GM21528 (cell line): ENCODE results near the gene CMTM5.

ENCODE experiments used
- ATAC-seq: cut with Tn5 transposase; IDR thresholded peaks from one replicate; pipeline ENCODE4 v1.9.1; 2021; ENCODE audit warnings: mild to moderate bottlenecking, moderate library complexity; ENCODE audit not compliant: unreplicated experiment, low FRiP score

CMTM5 gene, protein sequence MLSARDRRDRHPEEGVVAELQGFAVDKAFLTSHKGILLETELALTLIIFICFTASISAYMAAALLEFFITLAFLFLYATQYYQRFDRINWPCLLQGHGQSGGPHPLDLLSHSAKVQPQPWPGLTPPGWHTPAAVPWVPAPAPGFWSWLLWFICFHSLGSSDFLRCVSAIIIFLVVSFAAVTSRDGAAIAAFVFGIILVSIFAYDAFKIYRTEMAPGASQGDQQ

DNA sequence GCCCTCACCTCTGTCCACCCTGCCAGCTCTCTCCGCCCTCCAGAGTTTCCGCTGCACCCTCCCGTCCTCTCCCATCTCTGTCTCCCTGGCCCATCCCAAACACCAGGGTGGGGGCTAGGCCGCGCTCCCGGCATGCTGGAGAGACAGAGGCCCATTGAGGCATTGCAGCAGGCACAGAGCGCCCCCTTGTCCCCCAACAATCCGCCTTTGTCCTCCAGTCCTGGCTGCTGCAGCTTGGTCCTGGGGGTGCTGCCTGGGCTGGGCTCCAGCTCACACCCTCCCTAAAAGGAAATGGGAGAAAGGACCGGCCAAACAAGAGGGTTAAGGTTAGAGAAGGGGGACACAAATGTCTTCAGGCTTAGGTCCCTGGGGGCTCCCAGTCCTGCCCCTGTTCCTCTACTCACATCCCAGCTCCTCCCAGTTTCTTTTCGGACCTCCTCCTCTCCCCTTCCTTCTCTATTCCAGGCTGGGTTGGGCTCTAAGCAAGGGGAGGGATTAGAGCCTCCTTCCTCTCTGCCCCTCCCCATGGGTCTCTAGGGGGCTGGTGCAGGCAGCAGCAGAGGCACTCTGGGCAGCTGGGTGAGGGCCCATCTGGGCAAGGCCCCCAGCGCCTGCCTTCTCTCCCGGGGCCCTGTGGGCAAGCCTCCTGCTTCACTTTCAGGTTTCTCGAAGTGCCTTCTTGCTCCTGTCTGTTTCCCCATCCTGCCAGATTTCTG is at the start of gene CMTM5:
CMTM5 (plus strand) TSS at position 565 of the 716 bp plus-strand sequence. CDS start 206 bp downstream, outside the sequence.
- no peak for ATAC-seq

DNA sequence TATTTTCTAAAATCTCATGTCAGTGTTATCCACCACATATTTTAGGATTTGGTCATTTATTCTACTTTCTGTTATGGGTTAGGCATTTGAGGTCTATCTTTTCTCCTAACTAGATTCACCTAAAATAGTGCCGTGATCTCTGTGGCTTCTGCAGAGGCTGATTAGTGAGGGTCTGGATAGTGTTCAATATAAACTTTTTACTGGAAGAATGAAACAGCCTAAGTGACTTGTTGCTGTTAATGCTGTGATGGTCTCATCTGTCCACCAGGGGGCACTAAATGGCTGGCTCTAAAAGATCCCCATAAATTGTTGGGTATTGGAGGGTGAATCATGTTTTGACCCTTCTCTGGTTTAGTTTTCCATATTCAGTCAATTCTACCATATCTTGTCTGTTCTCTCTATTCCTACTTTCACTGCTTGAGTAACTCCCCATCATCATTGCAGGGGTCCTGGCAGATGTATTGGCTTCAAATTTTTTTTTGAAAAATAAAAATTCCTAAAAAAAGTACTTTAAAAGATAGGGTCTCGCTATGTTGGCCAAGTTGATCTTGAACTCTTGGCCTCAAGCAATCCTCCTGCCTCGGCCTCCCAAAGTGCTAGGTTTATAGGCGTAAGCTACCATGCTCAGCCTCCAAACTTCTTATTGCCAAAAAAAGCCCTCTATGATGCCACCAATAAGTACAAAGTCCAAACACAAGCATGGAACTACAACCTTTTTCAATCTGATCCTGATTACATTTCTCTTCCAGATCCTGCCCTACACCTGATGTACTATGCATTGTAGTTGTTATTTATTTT is 48.7 kb upstream of the CMTM5 start:
- no peak for ATAC-seq

DNA sequence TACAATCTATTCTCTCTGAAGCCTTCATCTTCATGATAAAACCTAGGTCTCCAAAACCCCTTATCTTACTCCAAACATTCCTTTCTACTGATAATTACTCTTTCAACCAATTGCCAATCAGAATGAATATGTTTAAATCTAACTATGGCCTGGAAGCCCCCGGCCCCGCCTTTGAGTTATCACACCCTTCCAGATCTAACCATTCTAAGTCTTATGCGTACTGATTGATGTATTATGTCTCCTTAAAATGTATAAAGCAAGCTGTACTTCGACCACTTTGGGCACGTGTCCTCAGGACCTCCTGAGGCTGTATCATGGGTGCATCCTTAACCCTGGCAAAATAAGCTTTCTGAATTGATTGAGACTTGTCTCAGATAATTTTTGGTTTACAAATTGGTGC is 41.2 kb upstream of the CMTM5 start:
- ATAC-seq: no peak

DNA sequence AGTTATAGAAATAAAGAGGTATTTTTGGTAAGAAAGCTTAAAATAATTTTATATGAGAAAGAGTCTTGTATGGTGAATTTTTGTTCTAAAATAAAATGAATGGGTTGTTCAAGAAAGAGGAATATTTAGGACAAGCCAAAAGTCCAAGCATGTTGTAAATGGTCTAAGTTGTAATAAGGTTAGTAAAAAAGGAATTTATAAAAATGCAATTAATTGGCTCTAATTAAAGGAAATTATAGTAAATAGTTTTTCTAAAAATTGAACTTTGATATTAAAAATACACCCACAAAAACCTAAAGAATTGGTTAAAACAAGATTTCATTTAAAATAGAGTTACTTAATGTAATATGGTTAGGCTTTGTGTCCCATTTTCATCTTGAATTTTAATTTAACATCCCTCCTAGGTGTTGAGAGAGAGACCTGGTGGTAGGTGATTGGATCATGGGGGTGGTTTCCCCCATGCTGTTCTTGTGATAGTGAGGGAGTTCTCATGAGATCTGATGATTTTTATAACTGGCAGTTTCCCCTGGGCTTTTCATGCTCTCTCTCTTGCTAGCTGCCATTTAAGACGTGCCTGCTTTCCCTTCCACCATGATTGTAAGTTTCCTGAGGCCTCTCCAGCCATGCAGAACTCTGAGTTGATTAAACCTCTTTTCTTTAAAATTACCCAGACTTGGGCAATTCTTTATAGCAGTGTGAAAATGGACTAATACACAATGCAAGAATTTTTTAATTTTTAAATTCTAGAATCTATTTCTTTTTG is 37.2 kb upstream of the CMTM5 start:
- ATAC-seq: no peak

DNA sequence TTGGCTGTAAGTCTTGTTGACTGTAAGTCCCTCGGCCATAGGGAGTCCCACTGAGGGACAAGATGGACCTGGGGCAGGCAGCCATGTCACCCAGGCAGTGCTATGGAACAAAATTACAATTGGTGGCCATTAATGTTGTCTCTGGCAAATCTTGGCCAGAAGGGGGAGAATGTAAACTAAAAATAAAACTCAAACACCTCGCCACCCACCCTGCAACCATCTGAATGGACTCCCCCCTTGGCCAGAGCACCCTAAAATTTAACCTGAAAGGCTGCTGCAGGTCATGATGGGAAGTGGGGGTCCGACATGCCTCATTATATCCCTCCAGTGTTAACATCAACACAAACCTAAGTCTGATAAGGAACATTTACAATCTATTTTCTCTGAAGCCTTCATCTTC is 32.4 kb upstream of the CMTM5 start:
- ATAC-seq: no peak

DNA sequence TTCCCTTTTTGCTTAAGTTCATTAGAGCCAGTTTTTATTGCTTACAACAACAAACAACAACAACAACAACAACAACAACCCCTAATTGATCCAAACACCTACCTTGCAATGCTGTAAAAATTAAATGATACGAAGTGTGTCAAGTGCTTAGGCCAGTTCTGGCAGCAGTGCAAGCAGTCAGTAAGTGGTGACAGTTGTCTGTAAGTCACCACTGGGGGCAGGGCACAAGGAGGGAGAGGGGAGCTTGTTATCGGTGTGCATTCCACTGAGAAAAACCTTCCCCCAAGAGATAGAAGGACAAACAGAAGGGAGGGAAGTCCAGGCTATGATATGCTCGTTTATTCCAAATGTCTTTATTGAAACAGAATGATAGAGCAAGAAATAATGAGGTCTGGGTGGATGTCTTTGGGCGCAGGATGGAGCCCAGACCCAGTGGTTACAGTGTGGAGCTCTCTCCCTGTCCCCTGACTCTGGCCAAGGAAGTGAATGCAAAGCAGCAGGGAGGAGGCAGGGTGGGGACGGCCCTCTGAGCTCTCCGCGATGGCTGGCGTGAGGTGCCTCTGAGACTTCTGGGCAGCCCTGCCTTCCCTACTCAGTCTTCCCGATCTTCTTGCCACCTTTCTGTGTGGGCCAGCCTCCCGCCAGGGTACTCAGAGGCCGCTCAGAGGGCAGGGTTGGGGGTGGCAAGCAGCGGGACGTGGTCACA is 30.7 kb upstream of the CMTM5 start:
- ATAC-seq: no peak

DNA sequence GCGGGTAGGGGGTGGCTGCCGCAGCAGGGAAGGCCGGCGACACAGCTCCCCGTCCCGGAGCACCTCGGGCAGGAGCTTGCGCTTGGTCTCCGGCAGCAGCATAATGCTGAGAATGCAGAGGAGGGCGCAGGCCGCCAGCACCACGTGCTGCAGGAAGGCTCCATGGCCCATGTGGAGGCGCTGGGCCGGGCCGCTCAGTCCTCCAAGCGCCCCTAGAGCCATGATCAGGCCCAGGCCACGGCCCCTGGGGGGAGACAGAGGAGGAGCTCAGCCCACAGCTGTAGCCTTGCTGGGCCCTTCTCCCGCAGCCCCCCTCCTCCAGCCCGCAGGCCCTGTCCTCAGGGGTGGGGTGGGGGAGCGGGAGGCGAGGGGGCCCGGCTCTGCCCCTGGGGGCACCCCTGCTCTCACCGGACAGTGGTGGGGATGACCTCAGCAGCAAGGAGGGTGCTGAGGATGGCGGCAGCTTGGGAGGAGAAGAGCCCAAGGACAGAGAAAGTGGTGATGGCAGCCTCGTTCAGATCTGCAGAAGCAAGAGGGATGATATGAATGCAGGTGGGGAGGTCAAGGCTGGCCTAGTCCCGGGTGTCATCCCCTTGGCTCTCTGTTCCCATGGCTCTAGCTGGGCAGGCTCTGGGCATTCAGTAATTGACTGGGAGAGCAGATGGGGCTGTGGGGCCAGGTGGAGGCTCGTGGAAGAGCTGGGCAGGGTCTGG is 30.0 kb upstream of the CMTM5 start:
- no peak for ATAC-seq

DNA sequence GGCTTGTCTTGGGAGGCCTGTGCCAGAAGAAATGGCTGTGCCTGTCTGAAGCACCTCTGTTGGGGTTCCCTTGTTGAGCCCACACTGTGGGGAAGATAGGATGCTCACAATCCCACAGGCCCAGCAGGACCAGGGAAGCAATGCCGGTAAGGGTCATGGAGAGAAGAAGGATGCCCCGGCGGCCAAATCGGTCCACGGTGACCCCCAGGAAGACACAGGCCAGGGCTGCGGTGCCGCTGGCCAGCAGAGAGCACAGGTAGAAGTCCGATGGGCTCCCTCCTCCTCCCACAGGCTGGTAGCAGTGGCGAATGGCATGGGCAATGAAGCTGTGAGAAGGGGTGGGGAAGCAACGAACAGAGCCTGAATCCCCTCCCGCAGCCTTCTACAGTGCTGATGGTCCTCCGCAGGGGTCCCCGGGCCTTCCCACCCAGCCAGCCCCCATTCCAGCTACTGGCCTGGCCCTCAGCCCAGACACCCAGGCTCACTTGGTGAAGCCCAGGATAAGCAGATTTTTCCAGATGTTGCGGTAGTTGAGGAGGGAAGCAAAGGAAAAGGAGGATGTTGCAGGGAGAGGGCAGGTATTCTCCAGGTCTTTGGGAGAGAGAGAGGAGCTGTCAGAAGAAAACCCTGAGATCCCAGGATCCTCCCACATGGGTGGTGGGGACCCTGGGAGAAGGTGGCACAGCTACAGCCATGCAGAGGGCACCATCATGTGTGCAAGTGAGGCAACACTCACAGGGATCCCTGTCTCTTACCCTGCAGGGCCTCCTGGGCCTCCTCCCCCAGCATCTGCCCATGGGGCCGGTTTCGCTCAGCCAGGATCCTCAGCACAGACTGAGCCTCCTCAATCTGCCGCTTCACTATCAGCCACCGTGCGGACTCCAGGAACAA is 29.2 kb upstream of the CMTM5 start:
- no peak for ATAC-seq

DNA sequence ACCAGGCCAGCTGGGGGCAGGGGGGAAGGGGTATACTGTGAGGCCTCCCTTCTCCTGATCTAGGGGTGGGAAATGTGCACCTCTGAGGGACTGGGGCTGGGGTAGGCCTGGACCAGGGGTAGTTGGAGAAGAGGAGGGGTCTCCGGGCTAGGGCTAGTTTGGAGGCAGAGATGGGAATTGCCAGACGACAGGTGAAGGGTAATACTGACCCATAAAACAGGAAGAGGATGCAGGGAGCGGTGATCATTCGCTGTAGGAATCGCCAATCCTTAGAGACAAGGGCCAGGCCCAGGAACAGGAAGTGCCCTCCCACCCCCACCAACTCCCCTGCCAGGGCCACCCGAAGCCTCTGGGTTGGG is 28.6 kb upstream of the CMTM5 start:
- no peak for ATAC-seq

DNA sequence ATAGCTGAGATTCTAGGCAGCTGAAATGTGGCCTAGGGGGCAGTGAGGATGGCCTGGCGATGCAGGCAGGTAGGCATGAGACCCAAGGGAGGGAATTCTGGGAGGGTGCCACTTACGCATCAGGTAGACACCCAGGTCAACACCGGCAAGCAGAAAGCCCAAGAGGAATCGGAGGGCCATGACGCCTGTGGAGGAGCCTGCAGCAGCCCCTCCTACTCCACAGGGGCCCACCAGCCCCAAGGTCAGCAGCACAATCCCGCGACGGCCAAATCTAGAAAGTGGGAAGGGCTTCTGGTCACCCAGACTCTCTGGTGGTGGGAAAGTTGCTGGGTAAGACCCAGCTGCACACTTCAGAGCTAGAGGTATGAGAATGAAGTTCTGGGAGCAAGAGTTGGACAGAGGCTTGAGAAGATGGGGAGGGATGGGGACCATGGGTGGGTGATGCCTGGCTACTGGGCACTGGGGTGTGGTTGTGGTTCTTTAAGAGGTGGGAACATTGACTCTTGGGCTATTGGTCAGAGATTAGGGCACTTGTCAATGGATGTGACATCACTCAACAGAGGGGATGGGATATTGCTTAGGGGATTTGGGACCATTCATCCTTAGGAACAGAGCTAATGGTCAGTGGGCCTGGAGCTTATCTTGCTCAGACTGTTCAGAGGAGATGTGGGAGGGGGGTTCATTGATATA is 27.5 kb upstream of the CMTM5 start:
- no peak for ATAC-seq

DNA sequence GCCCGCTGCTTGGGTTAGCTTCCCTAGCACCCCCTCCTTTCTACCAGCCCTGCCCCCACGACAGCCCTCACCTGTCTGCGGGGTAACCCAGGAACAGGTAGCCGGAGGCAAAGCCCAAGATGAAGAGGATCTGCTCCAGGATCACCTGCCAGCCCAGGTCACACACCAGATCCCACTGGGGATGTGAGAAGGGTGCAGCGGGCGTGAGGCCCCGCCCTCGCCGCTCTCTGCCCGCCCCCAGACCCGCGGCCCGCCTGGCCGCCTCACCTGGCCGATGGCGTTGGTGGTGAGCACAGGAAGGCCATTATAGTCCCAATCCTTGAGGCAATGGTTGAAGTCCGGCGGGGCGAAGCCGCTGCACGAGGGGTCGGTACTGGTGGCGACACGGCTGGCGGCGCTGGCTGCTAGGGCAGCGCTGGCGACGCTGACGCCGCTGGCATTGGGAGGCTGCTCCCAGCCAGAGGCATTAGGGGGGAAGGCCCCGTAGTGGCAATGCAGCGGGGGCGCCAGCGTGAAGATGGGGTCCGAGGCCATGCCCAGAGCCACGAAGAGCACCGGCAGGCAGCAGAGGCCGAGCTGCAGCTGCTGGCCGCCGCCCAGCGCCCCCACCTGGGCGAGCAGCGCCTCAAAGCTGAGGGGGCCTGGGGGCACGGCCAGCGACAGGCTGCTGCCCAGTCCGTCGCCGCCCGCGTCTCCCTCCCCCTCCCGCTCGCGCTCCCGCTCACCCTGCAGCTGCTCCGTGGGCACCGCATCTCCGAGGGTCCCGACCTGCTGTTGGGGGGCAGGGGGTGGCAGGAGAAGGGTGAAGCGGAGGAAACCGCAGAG is 25.0 kb upstream of the CMTM5 start:
- ATAC-seq: no peak

DNA sequence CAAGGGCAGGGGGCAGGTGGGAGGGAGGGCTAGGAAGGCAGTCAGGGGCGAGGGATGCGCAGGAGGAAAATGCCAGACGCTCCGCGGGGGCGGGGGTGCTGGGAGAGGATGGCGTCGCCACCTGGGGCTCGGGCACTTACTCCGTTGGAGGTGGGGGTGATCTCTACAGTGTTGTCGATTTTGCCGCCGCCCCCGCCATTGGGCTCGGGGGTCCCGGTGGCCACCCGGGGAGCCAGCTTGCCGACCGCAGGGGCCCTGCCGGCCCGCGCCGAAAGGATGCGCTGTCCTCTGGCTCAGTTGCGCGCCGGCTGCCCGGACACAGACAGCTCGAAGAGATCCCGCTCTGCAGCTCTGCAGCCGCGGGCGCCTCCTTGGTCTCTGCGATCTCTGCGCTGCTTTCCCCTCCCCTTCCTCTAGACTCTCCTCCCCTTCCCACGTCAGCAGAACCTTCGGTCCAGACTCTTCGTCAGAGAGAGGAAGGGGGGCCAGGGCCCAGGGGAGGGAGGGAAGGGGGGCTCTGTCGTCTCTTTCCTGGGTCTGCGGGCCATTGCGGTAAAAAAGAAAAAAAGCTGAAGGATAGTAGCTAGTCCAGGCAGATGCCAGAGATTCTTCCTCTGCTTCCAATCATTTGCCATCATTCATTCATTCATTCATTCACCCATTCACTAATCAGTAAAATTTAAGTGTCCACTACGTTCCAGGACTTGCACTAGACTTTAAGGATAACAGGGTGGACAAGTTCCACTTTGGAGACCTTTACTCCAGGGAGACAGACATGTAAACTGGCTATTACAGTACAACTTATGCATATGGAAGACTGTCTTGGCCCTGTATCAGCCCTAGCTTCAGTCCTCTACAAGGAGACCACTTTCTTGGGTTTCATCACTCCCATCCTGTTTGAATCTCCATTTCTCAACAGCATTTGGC is 24.1 kb upstream of the CMTM5 start, which contains the start of gene SLC22A17:
SLC22A17 (minus strand) TSS at position 382 of the 927 bp plus-strand sequence.
- no peak for ATAC-seq

DNA sequence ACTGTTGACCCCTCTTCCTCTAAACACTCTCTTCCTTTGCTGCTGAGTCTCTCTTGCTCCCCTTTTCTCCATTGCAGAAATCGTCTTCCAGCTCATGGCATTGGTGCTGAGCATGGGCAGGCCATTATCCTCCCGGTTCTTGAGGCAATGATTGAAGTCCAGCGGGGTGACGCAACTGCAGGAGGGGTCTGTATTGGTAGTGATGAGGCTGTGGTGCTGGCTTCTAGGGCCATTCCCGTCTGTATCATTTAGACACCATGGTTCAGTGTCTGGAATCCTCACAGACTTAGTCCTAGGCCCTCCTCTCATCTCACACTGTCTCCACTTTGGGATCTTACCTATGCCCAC is 23.4 kb upstream of the CMTM5 start:
- ATAC-seq: no peak

DNA sequence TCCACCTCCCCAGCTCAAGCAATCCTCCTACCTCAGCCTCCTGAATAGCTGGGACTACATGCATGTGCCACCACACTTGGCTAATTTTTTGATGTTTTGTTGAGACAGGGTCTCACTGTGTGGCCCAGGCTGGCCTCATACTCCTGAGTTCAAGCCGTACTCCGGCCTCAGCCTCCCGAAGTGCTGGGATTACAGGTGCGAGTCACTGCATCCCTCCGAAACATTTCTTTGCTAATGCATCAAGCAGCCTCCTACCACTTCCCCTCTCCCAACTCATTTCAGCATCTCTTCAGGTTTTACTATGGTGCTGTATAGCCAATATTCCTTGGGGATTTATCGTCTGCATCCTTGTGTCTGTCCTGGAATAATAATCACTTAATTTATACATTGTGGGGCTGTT is 21.9 kb upstream of the CMTM5 start:
- ATAC-seq: no peak

DNA sequence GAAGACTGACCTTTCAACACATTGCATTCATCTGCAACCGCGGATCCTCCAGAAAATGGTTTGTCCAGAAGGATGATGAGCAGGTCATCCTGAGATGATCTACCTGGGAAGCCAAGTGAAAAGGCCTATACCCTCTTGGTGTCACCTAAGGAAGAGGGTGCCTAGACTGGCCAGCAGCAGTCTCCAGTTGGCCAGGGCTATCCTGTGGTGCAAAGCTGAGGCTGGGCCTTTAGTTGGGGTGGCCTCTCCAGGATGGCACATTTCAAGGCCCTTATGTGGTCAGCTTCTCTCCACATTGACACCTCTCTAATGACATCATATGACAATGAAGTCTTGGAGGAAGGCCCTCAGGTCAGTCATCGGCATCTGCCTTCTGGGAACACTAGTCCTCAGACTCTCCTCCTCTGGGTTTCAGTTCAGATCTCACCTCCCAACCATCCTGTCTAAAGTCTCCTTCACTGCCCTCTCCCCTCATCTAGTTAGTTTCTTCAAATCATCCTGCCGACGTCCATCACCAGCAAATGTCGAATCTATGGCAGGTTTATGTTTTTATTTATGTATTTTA is 20.9 kb upstream of the CMTM5 start:
- no peak for ATAC-seq

DNA sequence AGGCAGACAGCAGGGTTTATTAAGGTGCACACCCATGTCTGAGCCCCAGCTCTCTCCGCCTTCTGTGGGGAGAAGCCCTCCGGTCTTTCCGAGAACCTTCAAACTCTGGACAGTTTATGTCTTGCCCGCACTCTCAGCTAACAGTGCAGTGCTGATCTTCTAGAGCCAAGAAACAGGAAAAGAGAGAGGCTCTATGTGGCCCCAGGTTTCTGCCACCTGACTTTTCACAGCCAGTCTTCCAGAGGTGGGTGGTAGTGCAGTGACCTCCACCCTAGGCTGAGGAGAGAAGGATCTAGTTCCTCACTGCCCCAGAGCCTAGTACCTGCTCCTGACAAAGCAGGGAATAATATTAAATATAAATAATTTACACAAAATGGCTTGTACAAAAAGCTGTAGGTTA is 20.2 kb upstream of the CMTM5 start:
- ATAC-seq: no peak
